ENCODE measurements around the gene ETNK2. TPM values are rescaled to one million over a fixed set of nuclear protein-coding genes. Genes with fewer than 3 reads are reported as not detected.
A peak's percentile ranks its signal among the peaks of the same experiment; 100 is the strongest.

The ETNK2 gene
- total RNA-seq, 1 donor from 2014 or later = 10.0 TPM

DNA sequence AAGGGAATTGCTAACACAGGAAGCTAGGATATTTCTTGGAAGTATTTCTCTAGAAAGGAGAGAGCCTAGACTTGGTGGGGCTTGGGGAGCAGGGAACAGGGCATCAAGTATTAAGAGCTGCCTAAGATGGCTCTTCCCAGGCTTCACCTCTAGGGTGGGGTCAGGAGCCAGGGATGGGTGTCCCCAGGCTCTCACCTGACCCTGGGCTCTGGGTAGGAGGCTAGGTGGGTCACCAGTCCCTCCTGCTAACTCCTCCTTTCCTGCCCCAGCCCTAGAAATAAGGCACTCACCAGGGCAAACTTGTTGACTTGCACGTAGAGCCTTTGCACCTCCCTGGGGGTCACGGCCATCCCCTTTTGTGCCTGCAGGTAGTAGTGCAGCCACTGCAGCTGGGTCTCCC lies 15.0 kb downstream of the ETNK2 start:
- Mint-ChIP-seq H3K4me1 (ENCODE audit: unreplicated experiment) (no peaks in the 10 kb centered on the region), H3K27me3 (no peaks in the 10 kb centered on the region), H3K36me3 (peaks cover 5% of the 10 kb centered on the region), H3K27ac (no peak overlapping the region), H3K4me3 (no peak overlapping the region), H3K9me3 (no peaks in the 10 kb centered on the region)
- no peak for DNase-seq (ENCODE audit: extremely low spot score, unreplicated experiment)
- TF ChIP-seq, protein P1, sequence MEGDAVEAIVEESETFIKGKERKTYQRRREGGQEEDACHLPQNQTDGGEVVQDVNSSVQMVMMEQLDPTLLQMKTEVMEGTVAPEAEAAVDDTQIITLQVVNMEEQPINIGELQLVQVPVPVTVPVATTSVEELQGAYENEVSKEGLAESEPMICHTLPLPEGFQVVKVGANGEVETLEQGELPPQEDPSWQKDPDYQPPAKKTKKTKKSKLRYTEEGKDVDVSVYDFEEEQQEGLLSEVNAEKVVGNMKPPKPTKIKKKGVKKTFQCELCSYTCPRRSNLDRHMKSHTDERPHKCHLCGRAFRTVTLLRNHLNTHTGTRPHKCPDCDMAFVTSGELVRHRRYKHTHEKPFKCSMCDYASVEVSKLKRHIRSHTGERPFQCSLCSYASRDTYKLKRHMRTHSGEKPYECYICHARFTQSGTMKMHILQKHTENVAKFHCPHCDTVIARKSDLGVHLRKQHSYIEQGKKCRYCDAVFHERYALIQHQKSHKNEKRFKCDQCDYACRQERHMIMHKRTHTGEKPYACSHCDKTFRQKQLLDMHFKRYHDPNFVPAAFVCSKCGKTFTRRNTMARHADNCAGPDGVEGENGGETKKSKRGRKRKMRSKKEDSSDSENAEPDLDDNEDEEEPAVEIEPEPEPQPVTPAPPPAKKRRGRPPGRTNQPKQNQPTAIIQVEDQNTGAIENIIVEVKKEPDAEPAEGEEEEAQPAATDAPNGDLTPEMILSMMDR (conservative IDR thresholded peaks at IDR 0.05) = no peak

DNA sequence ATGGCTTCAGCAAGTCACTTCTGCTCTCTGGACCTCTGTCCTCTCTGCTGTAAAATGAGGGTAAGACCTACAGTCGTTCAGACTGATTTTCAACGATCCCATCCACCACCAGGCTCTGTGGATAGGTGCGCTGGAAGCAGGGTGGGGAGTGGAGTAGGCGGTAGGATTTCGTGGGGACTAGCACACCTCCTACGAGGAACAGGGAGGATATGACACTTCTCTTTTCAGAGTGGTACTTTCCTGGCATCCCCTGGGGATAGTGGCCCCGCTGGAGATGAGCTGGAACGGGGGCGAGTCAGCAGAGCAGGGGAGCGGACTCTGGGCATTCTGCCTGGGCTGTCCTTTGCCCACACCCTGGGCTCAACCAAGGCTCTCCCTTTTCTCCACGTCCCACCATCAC lies 17.7 kb downstream of the ETNK2 start:
- no peak overlapping the region for H3K27ac Mint-ChIP-seq
- peaks cover 10% of the 10 kb centered on the region for H3K4me1 Mint-ChIP-seq (ENCODE audit: unreplicated experiment)
- H3K36me3 Mint-ChIP-seq = peaks cover 5% of the 10 kb centered on the region
- no peaks in the 10 kb centered on the region for H3K9me3 Mint-ChIP-seq
- DNase-seq (ENCODE audit: extremely low spot score, unreplicated experiment) = no peak
- H3K4me3 Mint-ChIP-seq = no peak overlapping the region
- TF ChIP-seq, protein P1 (conservative IDR thresholded peaks at IDR 0.05) = no peak
- H3K27me3 Mint-ChIP-seq = no peaks in the 10 kb centered on the region

DNA sequence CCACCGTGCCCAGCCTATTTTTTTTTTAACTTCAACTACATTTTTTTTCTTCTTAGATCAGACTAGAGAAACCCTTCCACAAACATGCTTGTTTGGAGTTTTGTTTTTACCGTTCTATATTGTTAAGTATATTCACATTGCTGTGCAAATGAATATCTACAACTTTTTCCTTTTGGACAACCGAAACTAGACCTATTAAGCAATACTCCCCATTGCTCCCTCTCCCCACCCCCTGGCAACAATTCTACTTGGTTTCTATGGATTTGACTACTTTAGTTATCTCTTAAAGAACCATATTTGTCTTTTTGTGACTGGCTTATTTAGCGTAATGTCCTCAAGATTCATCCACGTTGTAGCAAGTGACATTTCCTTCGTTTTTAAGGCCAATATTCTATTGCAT lies 19.1 kb downstream of the ETNK2 start:
- H3K27me3 Mint-ChIP-seq = no peaks in the 10 kb centered on the region
- H3K9me3 Mint-ChIP-seq = no peaks in the 10 kb centered on the region
- H3K4me3 Mint-ChIP-seq = no peak overlapping the region
- H3K27ac Mint-ChIP-seq = no peak overlapping the region
- H3K4me1 Mint-ChIP-seq (ENCODE audit: unreplicated experiment) = peaks cover 23% of the 10 kb centered on the region
- TF ChIP-seq, protein P1 (conservative IDR thresholded peaks at IDR 0.05) = no peak
- no peak for DNase-seq (ENCODE audit: extremely low spot score, unreplicated experiment)
- no peaks in the 10 kb centered on the region for H3K36me3 Mint-ChIP-seq

DNA sequence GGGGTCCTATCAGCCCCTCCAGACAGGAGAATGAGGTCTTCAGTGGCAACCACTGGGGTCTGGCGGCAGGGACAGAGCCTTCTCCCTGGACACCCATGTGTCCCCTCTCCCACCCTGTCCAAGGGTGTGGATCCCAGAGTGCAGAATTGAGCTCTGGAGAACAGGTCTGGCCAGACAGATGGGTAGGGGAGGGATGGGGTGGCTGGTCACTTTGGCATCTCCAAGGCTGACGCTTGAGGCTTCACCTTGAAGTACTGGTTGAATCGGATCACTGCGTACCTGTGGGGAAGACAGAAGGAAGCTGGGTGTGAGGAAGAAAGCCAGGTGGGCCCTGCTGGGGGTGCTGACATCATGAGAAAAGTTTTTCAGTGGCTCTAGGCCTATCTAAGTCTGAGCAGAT lies 19.9 kb downstream of the ETNK2 start:
- Mint-ChIP-seq H3K27me3 (no peaks in the 10 kb centered on the region), H3K27ac (no peak overlapping the region), H3K4me1 (ENCODE audit: unreplicated experiment) (peaks cover 29% of the 10 kb centered on the region), H3K9me3 (no peaks in the 10 kb centered on the region), H3K36me3 (no peaks in the 10 kb centered on the region), H3K4me3 (no peak overlapping the region)
- TF ChIP-seq, protein P1 (conservative IDR thresholded peaks at IDR 0.05) = no peak
- no peak for DNase-seq (ENCODE audit: extremely low spot score, unreplicated experiment)

DNA sequence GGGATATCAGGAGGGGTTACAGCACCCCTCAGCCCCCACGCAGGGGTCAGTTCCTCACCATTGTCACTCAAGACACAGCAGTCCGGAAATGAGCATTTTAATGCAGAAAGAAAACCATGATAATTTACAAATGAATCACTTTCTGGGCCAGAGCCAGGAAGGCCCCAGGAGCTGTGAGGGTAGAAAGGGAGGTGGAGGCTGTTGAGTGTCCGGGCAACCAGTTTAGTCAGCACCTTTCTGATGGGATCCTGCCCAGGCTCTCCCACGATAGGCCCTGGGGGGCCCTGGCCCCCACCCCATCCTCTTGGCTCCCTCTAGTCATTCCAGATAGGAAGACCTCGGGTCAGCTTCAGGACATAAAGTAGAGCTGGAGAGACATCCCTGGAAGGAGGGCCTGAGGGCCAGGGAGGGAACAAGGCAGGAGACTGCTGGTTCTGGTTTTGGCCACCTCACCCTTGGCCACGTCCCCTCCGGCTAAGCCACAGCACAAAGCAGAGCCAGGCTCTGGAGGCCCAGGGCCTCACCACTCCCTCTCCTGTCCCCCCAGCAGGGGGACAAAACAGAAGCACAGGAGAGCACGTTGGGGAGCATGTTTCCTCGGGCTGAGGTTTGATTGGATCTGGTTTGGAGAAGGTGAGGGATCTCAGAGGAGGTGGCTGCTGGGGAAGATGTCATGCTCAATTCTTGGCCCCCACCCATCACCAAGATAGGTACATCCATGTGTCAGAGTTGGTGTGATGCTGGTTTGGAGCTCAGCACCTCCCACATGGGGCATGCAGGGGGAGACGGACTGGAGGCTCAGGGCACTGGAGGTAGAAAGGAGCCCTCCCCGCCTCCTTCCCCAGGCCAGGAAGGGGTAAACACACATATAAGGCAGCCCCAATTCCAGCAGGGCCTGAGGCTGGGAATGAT lies 20.6 kb downstream of the ETNK2 start:
- H3K4me3 Mint-ChIP-seq = no peak overlapping the region
- DNase-seq (ENCODE audit: extremely low spot score, unreplicated experiment) = no peak
- H3K27ac Mint-ChIP-seq = peak overlapping the region; percentile 22
- no peaks in the 10 kb centered on the region for H3K9me3 Mint-ChIP-seq
- H3K36me3 Mint-ChIP-seq = peaks cover 5% of the 10 kb centered on the region
- H3K4me1 Mint-ChIP-seq (ENCODE audit: unreplicated experiment) = peaks cover 37% of the 10 kb centered on the region
- TF ChIP-seq, protein P1 (conservative IDR thresholded peaks at IDR 0.05) = no peak
- H3K27me3 Mint-ChIP-seq = no peaks in the 10 kb centered on the region
